ENCODE data around the gene CORO1C. TPM values are rescaled to one million over a fixed set of nuclear protein-coding genes. Genes with fewer than 3 reads are reported as not detected.

CORO1C gene
- total RNA-seq, 6 experiments from 2014 or later = 36.6 to 100 (median 57.5) TPM

DNA sequence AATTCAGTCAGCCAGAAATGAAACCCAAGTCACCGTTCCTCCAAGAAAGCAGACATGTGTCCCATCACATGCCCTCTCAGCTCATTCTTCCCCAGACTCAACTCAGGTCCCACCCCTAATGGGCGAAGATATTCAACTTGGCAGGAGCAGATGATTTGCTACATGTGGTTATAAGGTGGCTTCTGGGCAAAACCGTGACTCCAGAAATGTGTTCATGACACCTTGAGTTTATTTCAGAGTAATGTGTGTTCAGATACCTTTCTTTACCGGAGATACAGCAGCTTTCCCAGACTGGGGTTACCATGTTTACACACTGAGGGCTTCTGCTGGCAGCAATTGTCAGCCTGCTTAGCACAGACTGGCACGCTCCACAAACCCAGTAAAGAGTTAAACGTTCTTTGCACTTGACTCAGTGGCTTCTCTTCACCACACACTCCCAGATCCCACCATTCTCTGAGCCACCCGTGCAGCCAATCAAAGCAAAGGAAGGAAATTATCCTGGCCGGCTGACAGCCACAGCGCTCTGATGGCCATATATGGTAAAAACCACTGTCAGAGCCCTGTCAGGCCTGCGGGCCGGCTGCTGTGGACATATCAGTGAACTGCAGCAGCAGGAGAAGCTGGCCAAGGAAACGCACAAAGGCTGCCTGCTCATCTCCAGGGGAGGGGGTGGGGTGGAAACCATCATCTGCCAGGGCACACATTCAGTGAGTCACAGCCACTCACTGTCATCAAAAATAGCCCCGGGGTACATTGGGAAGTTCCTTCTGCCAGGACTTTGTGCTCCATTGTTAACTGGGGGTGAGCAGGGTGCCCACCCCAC, 39.9 kb downstream of the CORO1C start:
- DNase-seq (peak; percentile 86 to 97 (median 93)), ATAC-seq (peak; percentile 96 to 98 (median 96))
- H3K4me3 ChIP-seq = peak overlapping the region in 1 of 3 donors; percentile 23
- no peaks in the 10 kb centered on the region for H3K9me3 ChIP-seq
- H3K36me3 ChIP-seq = no peaks in the 10 kb centered on the region
- WGBS (ENCODE audit: insufficient coverage, low coverage, low lambda C conversion rate, missing lambda C conversion rate) = 5% methylated on average over 11 of the region's 13 CpGs
- peak; percentile 40 for TF ChIP-seq POLR2A (IDR thresholded peaks at IDR 0.05)
- TF ChIP-seq, protein P1, sequence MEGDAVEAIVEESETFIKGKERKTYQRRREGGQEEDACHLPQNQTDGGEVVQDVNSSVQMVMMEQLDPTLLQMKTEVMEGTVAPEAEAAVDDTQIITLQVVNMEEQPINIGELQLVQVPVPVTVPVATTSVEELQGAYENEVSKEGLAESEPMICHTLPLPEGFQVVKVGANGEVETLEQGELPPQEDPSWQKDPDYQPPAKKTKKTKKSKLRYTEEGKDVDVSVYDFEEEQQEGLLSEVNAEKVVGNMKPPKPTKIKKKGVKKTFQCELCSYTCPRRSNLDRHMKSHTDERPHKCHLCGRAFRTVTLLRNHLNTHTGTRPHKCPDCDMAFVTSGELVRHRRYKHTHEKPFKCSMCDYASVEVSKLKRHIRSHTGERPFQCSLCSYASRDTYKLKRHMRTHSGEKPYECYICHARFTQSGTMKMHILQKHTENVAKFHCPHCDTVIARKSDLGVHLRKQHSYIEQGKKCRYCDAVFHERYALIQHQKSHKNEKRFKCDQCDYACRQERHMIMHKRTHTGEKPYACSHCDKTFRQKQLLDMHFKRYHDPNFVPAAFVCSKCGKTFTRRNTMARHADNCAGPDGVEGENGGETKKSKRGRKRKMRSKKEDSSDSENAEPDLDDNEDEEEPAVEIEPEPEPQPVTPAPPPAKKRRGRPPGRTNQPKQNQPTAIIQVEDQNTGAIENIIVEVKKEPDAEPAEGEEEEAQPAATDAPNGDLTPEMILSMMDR (IDR thresholded peaks at IDR 0.05) = peak; percentile 29 to 55 (median 35)
- peaks cover 0 to 15% (median 5%) of the 10 kb centered on the region in 4 donors for H3K4me1 ChIP-seq
- peak overlapping the region; percentile 76 to 82 (median 78) for H3K27ac ChIP-seq
- no peaks in the 10 kb centered on the region for H3K27me3 ChIP-seq
- intact Hi-C loops (cut with DNase I) = no loop called here

DNA sequence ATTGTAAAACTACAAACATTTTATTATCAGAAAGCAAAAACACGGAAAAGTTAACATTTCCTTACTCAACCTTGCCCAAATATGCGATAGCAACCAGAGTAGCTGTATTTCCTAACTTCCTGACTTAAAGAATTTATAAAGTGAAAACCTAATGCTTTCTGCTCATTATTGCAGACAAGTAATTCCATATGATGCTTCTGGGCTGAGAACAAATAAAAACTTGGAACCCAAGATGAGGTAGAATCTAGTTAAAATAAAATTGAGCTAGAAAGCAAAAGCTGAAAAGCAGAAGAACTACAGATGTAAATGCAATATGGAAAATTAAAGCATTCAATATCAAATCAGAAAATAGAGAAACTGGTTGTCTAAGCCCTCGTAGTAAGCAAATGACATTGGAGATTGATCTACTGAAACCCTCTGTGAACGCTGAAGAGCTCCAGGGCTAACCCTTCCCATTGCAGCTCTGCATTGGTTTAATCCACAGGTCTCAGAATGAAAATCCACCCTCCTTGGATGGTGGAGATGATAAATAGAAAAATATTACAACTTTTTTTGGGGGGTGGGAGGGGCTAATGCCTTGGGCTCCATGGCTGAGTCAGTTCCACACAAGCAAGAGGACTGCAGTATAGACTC, 40.7 kb downstream of the CORO1C start:
- Histone ChIP-seq H3K9me3 (no peaks in the 10 kb centered on the region), H3K4me1 (peaks cover 0 to 15% (median 5%) of the 10 kb centered on the region in 4 donors)

DNA sequence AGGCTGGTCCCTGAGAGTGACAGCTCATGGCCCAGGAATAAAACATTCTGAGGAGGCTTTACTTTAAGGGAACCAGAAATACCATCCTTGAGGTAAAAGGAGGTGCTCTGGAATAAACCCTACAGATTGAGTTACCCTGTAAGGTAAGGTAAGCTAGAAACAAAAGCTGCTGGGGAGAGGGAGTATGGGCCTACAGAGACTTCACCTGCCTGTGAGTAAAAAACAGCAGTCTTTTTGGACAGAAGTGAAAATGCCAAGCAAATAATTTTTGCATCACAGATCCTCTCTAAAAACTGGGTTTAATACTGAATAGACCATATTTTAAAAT, 41.2 kb downstream of the CORO1C start:
- H3K4me3 ChIP-seq = no peak overlapping the region
- no peak for ATAC-seq
- DNase-seq = no peak
- no peaks in the 10 kb centered on the region for H3K36me3 ChIP-seq
- H3K9me3 ChIP-seq = no peaks in the 10 kb centered on the region
- no peaks in the 10 kb centered on the region for H3K27me3 ChIP-seq
- intact Hi-C loops (cut with DNase I) = no loop called here
- no peak for TF ChIP-seq POLR2A (IDR thresholded peaks at IDR 0.05)
- TF ChIP-seq, protein P1 (IDR thresholded peaks at IDR 0.05) = no peak
- peaks cover 0 to 15% (median 5%) of the 10 kb centered on the region in 4 donors for H3K4me1 ChIP-seq
- H3K27ac ChIP-seq = peak overlapping the region; percentile 76 to 82 (median 78)

More for the DNA sequence above, 40.7 kb downstream of the CORO1C start:
- ATAC-seq (no peak), DNase-seq (no peak)
- Histone ChIP-seq H3K36me3 (no peaks in the 10 kb centered on the region), H3K27me3 (no peaks in the 10 kb centered on the region), H3K27ac (peak overlapping the region; percentile 76 to 82 (median 78)), H3K4me3 (no peak overlapping the region)
- TF ChIP-seq, protein P1 (IDR thresholded peaks at IDR 0.05) = no peak
- TF ChIP-seq POLR2A (IDR thresholded peaks at IDR 0.05) = no peak
- WGBS (ENCODE audit: insufficient coverage, low coverage, low lambda C conversion rate, missing lambda C conversion rate) = 57% methylated on average over 4 of the region's 4 CpGs
- intact Hi-C loops (cut with DNase I) = no loop called here

DNA sequence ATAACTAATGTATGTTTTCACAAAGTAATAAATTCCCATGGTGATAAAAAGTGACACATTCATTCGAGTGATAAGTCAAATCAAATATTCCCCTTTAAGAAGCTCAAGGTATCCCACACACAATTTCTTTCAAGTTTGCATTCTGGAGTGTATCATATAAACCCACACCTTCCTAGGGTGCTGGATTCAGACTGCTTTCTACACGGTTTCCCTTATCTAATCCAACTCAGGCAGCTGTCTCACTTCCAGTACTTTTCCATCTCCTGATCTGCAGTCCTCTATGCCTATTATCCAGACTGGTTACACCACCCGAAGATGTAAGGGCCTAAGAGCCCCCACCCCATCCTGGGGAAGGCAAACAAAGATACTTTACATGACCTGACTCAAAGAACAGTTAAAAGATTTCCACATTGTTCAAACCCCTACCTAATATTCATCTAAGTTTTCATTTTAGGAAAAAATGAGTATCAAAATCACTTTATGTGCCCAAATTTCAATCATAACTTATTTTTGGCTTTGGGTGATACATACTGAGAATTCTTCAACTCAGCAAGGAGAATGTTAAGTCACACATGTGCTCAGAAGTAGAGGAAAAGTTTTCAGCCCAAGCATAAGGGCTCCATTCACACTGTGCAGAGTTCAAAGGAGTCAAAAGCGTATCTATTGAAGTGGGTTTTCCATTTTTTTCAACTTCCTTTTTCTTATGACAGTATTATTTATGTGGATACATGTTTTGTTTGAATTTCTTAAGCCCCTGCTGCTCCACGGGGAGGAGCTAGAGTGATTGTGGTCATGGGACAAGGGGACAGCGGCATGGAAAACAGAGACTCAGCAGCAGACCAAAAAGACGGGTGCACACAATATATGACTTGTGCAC, 41.8 kb downstream of the CORO1C start:
- WGBS (ENCODE audit: insufficient coverage, low coverage, low lambda C conversion rate, missing lambda C conversion rate) = 34% methylated on average over 7 of the region's 7 CpGs
- no peaks in the 10 kb centered on the region for H3K27me3 ChIP-seq
- intact Hi-C loops (cut with DNase I) = no loop called here
- no peaks in the 10 kb centered on the region for H3K36me3 ChIP-seq
- peak; percentile 9 to 27 (median 12) for ATAC-seq
- no peaks in the 10 kb centered on the region for H3K9me3 ChIP-seq
- H3K4me3 ChIP-seq = no peak overlapping the region
- DNase-seq = peak in 1 of 3 donors; percentile 53
- peaks cover 0 to 15% (median 5%) of the 10 kb centered on the region in 4 donors for H3K4me1 ChIP-seq
- H3K27ac ChIP-seq = peak overlapping the region; percentile 76 to 82 (median 78)
- TF ChIP-seq POLR2A (IDR thresholded peaks at IDR 0.05) = no peak
- TF ChIP-seq, protein P1 (IDR thresholded peaks at IDR 0.05) = peak in 1 of 4 donors; percentile 6

Measured in right lobe of liver (tissue), 6 donors.